Measurements from ENCODE around the gene PLCB4. TPM values are rescaled to one million over a fixed set of nuclear protein-coding genes. Genes with fewer than 3 reads are reported as not detected.
A peak's percentile ranks its signal among the peaks of the same experiment; 100 is the strongest.

PLCB4 gene
- total and polyA plus RNA-seq, 2 donors (not counting 1 experiment from before 2014, with no cell fraction given) = 7.3 to 13.7 TPM

- Histone ChIP-seq H4K20me1 (ENCODE audit: control insufficient read depth, extremely low read depth, insufficient read depth, low read length) (no peaks in the 10 kb centered on the region), H3K27ac (ENCODE audit: insufficient read depth, low read length) (no peak overlapping the region), H3K27me3 (ENCODE audit: control insufficient read depth, insufficient read depth, low read length) (no peaks in the 10 kb centered on the region), H3K4me3 (replicated peaks in 1 of 4; ENCODE audit: control extremely low read depth in 1 of 4, insufficient read depth in 1 of 4, low read depth in 3 of 4, low read length in 4 of 4) (no peak overlapping the region), H3K4me1 (ENCODE audit: control insufficient read depth, extremely low read depth, insufficient read depth, low read length) (peaks cover 6% of the 10 kb centered on the region), H3K9me3 (ENCODE audit: control insufficient read depth, insufficient read depth, low read depth, low read length) (no peaks in the 10 kb centered on the region), H3K79me2 (ENCODE audit: control insufficient read depth, insufficient read depth, low read length) (no peaks in the 10 kb centered on the region), H3K9ac (ENCODE audit: insufficient read depth, low read length) (no peak overlapping the region), H3K36me3 (ENCODE audit: control insufficient read depth, insufficient read depth, low read length) (no peaks in the 10 kb centered on the region), H3K4me2 (ENCODE audit: extremely low read depth, insufficient read depth, low read length) (no peak overlapping the region), H2AFZ (ENCODE audit: low read length) (no peak overlapping the region)
- no peak for TF ChIP-seq EZH2 (IDR thresholded peaks at IDR 0.05; ENCODE audit: low read length, missing control alignments)
- no peak for TF ChIP-seq CTCF (conservative IDR thresholded peaks at IDR 0.05 in 1 of 2, IDR thresholded peaks at IDR 0.05 in 1 of 2; ENCODE audit: low read depth in 1 of 2, low read length in 2 of 2)
- no peak for DNase-seq (ENCODE audit: low read depth in 2 of 2)
Measured at GRCh38 chr20:9088556-9088955, 19.7 kb downstream of the PLCB4 start.

- H3K27me3 ChIP-seq (ENCODE audit: control insufficient read depth, insufficient read depth, low read length) = no peaks in the 10 kb centered on the region
- H3K9me3 ChIP-seq (ENCODE audit: control insufficient read depth, insufficient read depth, low read depth, low read length) = no peaks in the 10 kb centered on the region
- H3K4me2 ChIP-seq (ENCODE audit: extremely low read depth, insufficient read depth, low read length) = no peak overlapping the region
- H2AFZ ChIP-seq (ENCODE audit: low read length) = no peak overlapping the region
- no peaks in the 10 kb centered on the region for H3K36me3 ChIP-seq (ENCODE audit: control insufficient read depth, insufficient read depth, low read length)
- peaks cover 9% of the 10 kb centered on the region for H3K4me1 ChIP-seq (ENCODE audit: control insufficient read depth, extremely low read depth, insufficient read depth, low read length)
- no peak for DNase-seq (ENCODE audit: low read depth in 2 of 2)
- H3K9ac ChIP-seq (ENCODE audit: insufficient read depth, low read length) = no peak overlapping the region
- TF ChIP-seq EZH2 (IDR thresholded peaks at IDR 0.05; ENCODE audit: low read length, missing control alignments) = no peak
- no peak for TF ChIP-seq CTCF (conservative IDR thresholded peaks at IDR 0.05 in 1 of 2, IDR thresholded peaks at IDR 0.05 in 1 of 2; ENCODE audit: low read depth in 1 of 2, low read length in 2 of 2)
- H3K79me2 ChIP-seq (ENCODE audit: control insufficient read depth, insufficient read depth, low read length) = no peaks in the 10 kb centered on the region
- H3K27ac ChIP-seq (ENCODE audit: insufficient read depth, low read length) = no peak overlapping the region
- no peak overlapping the region for H3K4me3 ChIP-seq (replicated peaks in 1 of 4; ENCODE audit: control extremely low read depth in 1 of 4, insufficient read depth in 1 of 4, low read depth in 3 of 4, low read length in 4 of 4)
- H4K20me1 ChIP-seq (ENCODE audit: control insufficient read depth, extremely low read depth, insufficient read depth, low read length) = no peaks in the 10 kb centered on the region
Measured at GRCh38 chr20:9092113-9092512, 23.2 kb downstream of the PLCB4 start.

GRCh38 chr20:9092655-9093054 is 23.8 kb downstream of the PLCB4 start:
- Histone ChIP-seq H3K9ac (ENCODE audit: insufficient read depth, low read length) (no peak overlapping the region), H3K27me3 (ENCODE audit: control insufficient read depth, insufficient read depth, low read length) (no peaks in the 10 kb centered on the region), H3K4me3 (replicated peaks in 1 of 4; ENCODE audit: control extremely low read depth in 1 of 4, insufficient read depth in 1 of 4, low read depth in 3 of 4, low read length in 4 of 4) (no peak overlapping the region), H3K4me2 (ENCODE audit: extremely low read depth, insufficient read depth, low read length) (peak overlapping the region; percentile 56), H3K9me3 (ENCODE audit: control insufficient read depth, insufficient read depth, low read depth, low read length) (no peaks in the 10 kb centered on the region), H3K79me2 (ENCODE audit: control insufficient read depth, insufficient read depth, low read length) (no peaks in the 10 kb centered on the region), H4K20me1 (ENCODE audit: control insufficient read depth, extremely low read depth, insufficient read depth, low read length) (no peaks in the 10 kb centered on the region), H3K4me1 (ENCODE audit: control insufficient read depth, extremely low read depth, insufficient read depth, low read length) (peaks cover 9% of the 10 kb centered on the region), H3K27ac (ENCODE audit: insufficient read depth, low read length) (no peak overlapping the region), H2AFZ (ENCODE audit: low read length) (no peak overlapping the region), H3K36me3 (ENCODE audit: control insufficient read depth, insufficient read depth, low read length) (no peaks in the 10 kb centered on the region)
- DNase-seq (ENCODE audit: low read depth in 2 of 2) = no peak
- TF ChIP-seq EZH2 (IDR thresholded peaks at IDR 0.05; ENCODE audit: low read length, missing control alignments) (no peak), CTCF (conservative IDR thresholded peaks at IDR 0.05 in 1 of 2, IDR thresholded peaks at IDR 0.05 in 1 of 2; ENCODE audit: low read depth in 1 of 2, low read length in 2 of 2) (no peak)

Measured in fibroblast of lung (primary cell).